GM12801 (cell line): ENCODE measurements around the gene RXRA.

ENCODE experiments used
- CTCF ChIP-seq: IDR thresholded peaks from one replicate; pipeline ENCODE4 v1.5.1; 2011; ENCODE audit warnings: control low read depth; ENCODE audit not compliant: insufficient read length; ENCODE audit errors: extremely low read depth

Gene RXRA

GRCh38 chr9:134306636-134307600 is 19.3 kb upstream of the RXRA start:
- no peak for TF ChIP-seq CTCF

GRCh38 chr9:134307674-134308638 is 18.3 kb upstream of the RXRA start:
- no peak for TF ChIP-seq CTCF

GRCh38 chr9:134313470-134313869 is 12.8 kb upstream of the RXRA start:
- TF ChIP-seq CTCF, result no peak

GRCh38 chr9:134314039-134314949 is 12.0 kb upstream of the RXRA start:
- TF ChIP-seq CTCF, result no peak

GRCh38 chr9:134314950-134315715 is 11.1 kb upstream of the RXRA start:
- TF ChIP-seq CTCF, result no peak

- no peak for TF ChIP-seq CTCF
Observed at GRCh38 chr9:134315716-134316448, 10.4 kb upstream of the RXRA start.
